Gastrocnemius medialis (tissue), 4 donors: Measurements from ENCODE around the gene ADH4.

Experiments
- POLR2A ChIP-seq, 2 donors: fragments of 450-650 bp; IDR thresholded peaks; one replicate each; pipeline ENCODE4 v1.6.1; 2017; ENCODE audit warnings: antibody characterized with exemption in 2 of 2, mild to moderate bottlenecking in 2 of 2, moderate library complexity in 2 of 2
- TF ChIP-seq, protein P1 (sequence below), 5 experiments: fragments of 450-650 bp in 3 of 5; fragments of 200-600 bp in 2 of 5; sonication (generic) in 2 of 5; IDR thresholded peaks in 4 of 5; conservative IDR thresholded peaks in 1 of 5; 1 replicate in 4 of 5; 2 replicates in 1 of 5; pipeline ENCODE4 v1.5.1; 2016 to 2019; ENCODE audit warnings: antibody characterized with exemption in 5 of 5, mild to moderate bottlenecking in 3 of 5, moderate library complexity in 3 of 5

DNA sequence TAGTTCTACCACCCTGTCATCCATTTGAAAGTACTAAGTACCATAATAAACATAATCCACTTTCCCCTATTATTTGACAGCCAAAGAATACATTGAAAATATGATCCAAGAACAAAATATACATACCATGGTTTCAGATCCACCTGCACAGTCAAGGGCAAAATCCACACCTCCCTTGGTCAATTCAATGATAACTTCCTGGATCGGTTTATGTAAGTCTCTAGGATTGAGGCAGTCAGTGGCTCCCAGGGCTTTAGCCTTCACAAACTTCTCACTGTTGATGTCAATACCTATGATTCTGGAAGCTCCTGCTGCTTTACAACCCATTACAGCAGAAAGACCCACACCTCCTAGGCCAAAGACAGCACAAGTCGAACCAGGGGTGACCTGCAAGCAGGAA lies 12.7 kb downstream of the ADH4 start:
- TF ChIP-seq, protein P1, sequence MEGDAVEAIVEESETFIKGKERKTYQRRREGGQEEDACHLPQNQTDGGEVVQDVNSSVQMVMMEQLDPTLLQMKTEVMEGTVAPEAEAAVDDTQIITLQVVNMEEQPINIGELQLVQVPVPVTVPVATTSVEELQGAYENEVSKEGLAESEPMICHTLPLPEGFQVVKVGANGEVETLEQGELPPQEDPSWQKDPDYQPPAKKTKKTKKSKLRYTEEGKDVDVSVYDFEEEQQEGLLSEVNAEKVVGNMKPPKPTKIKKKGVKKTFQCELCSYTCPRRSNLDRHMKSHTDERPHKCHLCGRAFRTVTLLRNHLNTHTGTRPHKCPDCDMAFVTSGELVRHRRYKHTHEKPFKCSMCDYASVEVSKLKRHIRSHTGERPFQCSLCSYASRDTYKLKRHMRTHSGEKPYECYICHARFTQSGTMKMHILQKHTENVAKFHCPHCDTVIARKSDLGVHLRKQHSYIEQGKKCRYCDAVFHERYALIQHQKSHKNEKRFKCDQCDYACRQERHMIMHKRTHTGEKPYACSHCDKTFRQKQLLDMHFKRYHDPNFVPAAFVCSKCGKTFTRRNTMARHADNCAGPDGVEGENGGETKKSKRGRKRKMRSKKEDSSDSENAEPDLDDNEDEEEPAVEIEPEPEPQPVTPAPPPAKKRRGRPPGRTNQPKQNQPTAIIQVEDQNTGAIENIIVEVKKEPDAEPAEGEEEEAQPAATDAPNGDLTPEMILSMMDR (IDR thresholded peaks at IDR 0.05 in 4 of 5, conservative IDR thresholded peaks at IDR 0.05 in 1 of 5): no peak
- TF ChIP-seq POLR2A (IDR thresholded peaks at IDR 0.05): no peak
